Measurements from ENCODE around the gene CLDN6. TPM values are rescaled to one million over a fixed set of nuclear protein-coding genes. Genes with fewer than 3 reads are reported as not detected.
A peak's percentile ranks its signal among the peaks of the same experiment; 100 is the strongest.

The CLDN6 gene
- total and polyA plus RNA-seq, 2 of the 13 experiments (the other 11 are each of a cell fraction or from before 2014, with no cell fraction given), result 5.9 to 7.6 TPM

GRCh38 chr16:2968738-2969544 lies 49.0 kb downstream of the CLDN6 start, which contains the start of gene PAQR4 (continued):
- TF ChIP-seq ATRX (CRISPR knock-in tag; IDR thresholded peaks at IDR 0.05; ENCODE audit: borderline replicate concordance), result peak; percentile 79; the same call in 1 of the 2 replicates
- peak; percentile 95 for TF ChIP-seq CAMTA2 (CRISPR knock-in tag; IDR thresholded peaks at IDR 0.05; ENCODE audit: borderline replicate concordance)
- TF ChIP-seq NR2C2 (CRISPR knock-in tag; IDR thresholded peaks at IDR 0.05; ENCODE audit: borderline replicate concordance), result peak; percentile 73
- peak; percentile 95 for TF ChIP-seq ZMAT3 (CRISPR knock-in tag; conservative IDR thresholded peaks at IDR 0.05)
- peak; percentile 94 for TF ChIP-seq ZNF761 (CRISPR knock-in tag; conservative IDR thresholded peaks at IDR 0.05)
- peak; percentile 96 for TF ChIP-seq CSRNP1 (CRISPR knock-in tag; IDR thresholded peaks at IDR 0.05)
- peak; percentile 79; the same call in 1 of the 2 replicates for TF ChIP-seq ZNF768 (CRISPR knock-in tag; IDR thresholded peaks at IDR 0.05)
- peak; percentile 91 for TF ChIP-seq ZNF407 (CRISPR knock-in tag; IDR thresholded peaks at IDR 0.05; ENCODE audit: not compliant biosample characterization)
- peak; percentile 95 for TF ChIP-seq ZBTB26 (CRISPR knock-in tag; IDR thresholded peaks at IDR 0.05; ENCODE audit: borderline replicate concordance)
- TF ChIP-seq ZNF724P (CRISPR knock-in tag; IDR thresholded peaks at IDR 0.05; ENCODE audit: borderline replicate concordance), result peak; percentile 87; the same call in 1 of the 2 replicates
- peak; percentile 93 for TF ChIP-seq KDM2A (CRISPR knock-in tag; IDR thresholded peaks at IDR 0.05; ENCODE audit: borderline replicate concordance, low read depth)
- peak; percentile 78; the same call in 1 of the 2 replicates for TF ChIP-seq SNAPC5 (CRISPR knock-in tag; IDR thresholded peaks at IDR 0.05; ENCODE audit: borderline replicate concordance)
- TF ChIP-seq EEA1 (CRISPR knock-in tag; IDR thresholded peaks at IDR 0.05; ENCODE audit: borderline replicate concordance), result peak; percentile 68; the same call in 1 of the 2 replicates
- TF ChIP-seq SMAD3 (CRISPR knock-in tag; IDR thresholded peaks at IDR 0.05), result peak; percentile 89; the same call in 1 of the 2 replicates
- TF ChIP-seq ZNF510 (CRISPR knock-in tag; IDR thresholded peaks at IDR 0.05; ENCODE audit: low read depth), result peak; percentile 95; the same call in 1 of the 2 replicates
